ENCODE measurements around the gene GRM7. TPM values are rescaled to one million over a fixed set of nuclear protein-coding genes. Genes with fewer than 3 reads are reported as not detected.

GRM7 gene
- total RNA-seq, 1 experiment from 2014 or later, result not detected

- intact Hi-C loops (cut with micrococcal nuclease), result no loop called here
- TF ChIP-seq EZH2phosphoT487 (IDR thresholded peaks at IDR 0.05; ENCODE audit: borderline replicate concordance, low read length), result no peak
- TF ChIP-seq EZH2 (IDR thresholded peaks at IDR 0.05; ENCODE audit: low read length, unreplicated experiment), result no peak
- TF ChIP-seq CTCF (conservative IDR thresholded peaks at IDR 0.05; ENCODE audit: low read depth, low read length), result no peak
- Histone ChIP-seq H3K9me3 (ENCODE audit: low read length) (peaks cover 18% of the 10 kb centered on the region), H3K4me1 (ENCODE audit: insufficient read depth, low read length) (no peaks in the 10 kb centered on the region), H3K9ac (ENCODE audit: low read length) (no peak overlapping the region), H3K4me3 (ENCODE audit: low read length) (no peak overlapping the region), H3F3A (ENCODE audit: low read length, unreplicated experiment) (no peaks in the 10 kb centered on the region), H3K27me3 (ENCODE audit: low read length) (no peaks in the 10 kb centered on the region), H3K9me2 (replicated peaks; ENCODE audit: low read length) (no peaks in the 10 kb centered on the region), H3K36me3 (ENCODE audit: low read depth, low read length) (no peaks in the 10 kb centered on the region), H4K20me1 (ENCODE audit: low read length) (no peaks in the 10 kb centered on the region), H3K4me2 (ENCODE audit: low read length) (no peak overlapping the region), H2AFZ (ENCODE audit: low read length) (no peak overlapping the region), H3K27ac (ENCODE audit: low read length) (no peak overlapping the region), H3K79me2 (ENCODE audit: low read length) (no peaks in the 10 kb centered on the region)
- CTCF ChIA-PET, result no interaction called here
- POLR2A ChIA-PET (ENCODE audit: unreplicated experiment), result no interaction called here
- no peak for ATAC-seq
- no peak for DNase-seq
- BruUV-seq (replicated peaks), result no TSS peak
Measured at GRCh38 chr3:7000501-7000900, 139.6 kb downstream of the GRM7 start.

- H3K9me2 ChIP-seq (replicated peaks; ENCODE audit: low read length), result no peaks in the 10 kb centered on the region
- no peak overlapping the region for H3K4me2 ChIP-seq (ENCODE audit: low read length)
- no peaks in the 10 kb centered on the region for H3F3A ChIP-seq (ENCODE audit: low read length, unreplicated experiment)
- CTCF ChIA-PET, result no interaction called here
- no peaks in the 10 kb centered on the region for H4K20me1 ChIP-seq (ENCODE audit: low read length)
- H3K4me1 ChIP-seq (ENCODE audit: insufficient read depth, low read length), result no peaks in the 10 kb centered on the region
- H3K4me3 ChIP-seq (ENCODE audit: low read length), result no peak overlapping the region
- POLR2A ChIA-PET (ENCODE audit: unreplicated experiment), result no interaction called here
- no peaks in the 10 kb centered on the region for H3K36me3 ChIP-seq (ENCODE audit: low read depth, low read length)
- ATAC-seq (no peak), DNase-seq (no peak)
- H3K9ac ChIP-seq (ENCODE audit: low read length), result no peak overlapping the region
- H3K27ac ChIP-seq (ENCODE audit: low read length), result no peak overlapping the region
- H3K79me2 ChIP-seq (ENCODE audit: low read length), result no peaks in the 10 kb centered on the region
- H3K27me3 ChIP-seq (ENCODE audit: low read length), result no peaks in the 10 kb centered on the region
- intact Hi-C loops (cut with micrococcal nuclease), result no loop called here
- H2AFZ ChIP-seq (ENCODE audit: low read length), result no peak overlapping the region
- BruUV-seq (replicated peaks), result no TSS peak
- TF ChIP-seq EZH2 (IDR thresholded peaks at IDR 0.05; ENCODE audit: low read length, unreplicated experiment), result no peak
- TF ChIP-seq CTCF (conservative IDR thresholded peaks at IDR 0.05; ENCODE audit: low read depth, low read length), result no peak
- no peak for TF ChIP-seq EZH2phosphoT487 (IDR thresholded peaks at IDR 0.05; ENCODE audit: borderline replicate concordance, low read length)
- peaks cover 15% of the 10 kb centered on the region for H3K9me3 ChIP-seq (ENCODE audit: low read length)
Measured at GRCh38 chr3:7001370-7001769, 140.5 kb downstream of the GRM7 start.

- H4K20me1 ChIP-seq (ENCODE audit: low read length), result no peaks in the 10 kb centered on the region
- no peaks in the 10 kb centered on the region for H3K4me1 ChIP-seq (ENCODE audit: insufficient read depth, low read length)
- H3K4me2 ChIP-seq (ENCODE audit: low read length), result no peak overlapping the region
- H3K79me2 ChIP-seq (ENCODE audit: low read length), result no peaks in the 10 kb centered on the region
- CTCF ChIA-PET, result no interaction called here
- no peaks in the 10 kb centered on the region for H3K9me2 ChIP-seq (replicated peaks; ENCODE audit: low read length)
- no peak overlapping the region for H3K4me3 ChIP-seq (ENCODE audit: low read length)
- H3K27me3 ChIP-seq (ENCODE audit: low read length), result no peaks in the 10 kb centered on the region
- no peak overlapping the region for H2AFZ ChIP-seq (ENCODE audit: low read length)
- TF ChIP-seq EZH2phosphoT487 (IDR thresholded peaks at IDR 0.05; ENCODE audit: borderline replicate concordance, low read length) (no peak), EZH2 (IDR thresholded peaks at IDR 0.05; ENCODE audit: low read length, unreplicated experiment) (no peak), CTCF (conservative IDR thresholded peaks at IDR 0.05; ENCODE audit: low read depth, low read length) (no peak)
- POLR2A ChIA-PET (ENCODE audit: unreplicated experiment), result no interaction called here
- H3F3A ChIP-seq (ENCODE audit: low read length, unreplicated experiment), result no peaks in the 10 kb centered on the region
- H3K27ac ChIP-seq (ENCODE audit: low read length), result no peak overlapping the region
- no peak overlapping the region for H3K9ac ChIP-seq (ENCODE audit: low read length)
- intact Hi-C loops (cut with micrococcal nuclease), result no loop called here
- no peak for DNase-seq
- ATAC-seq, result no peak
- H3K9me3 ChIP-seq (ENCODE audit: low read length), result peaks cover 10% of the 10 kb centered on the region
- H3K36me3 ChIP-seq (ENCODE audit: low read depth, low read length), result no peaks in the 10 kb centered on the region
- no TSS peak for BruUV-seq (replicated peaks)
Measured at GRCh38 chr3:7015683-7016440, 154.9 kb downstream of the GRM7 start.

Data from PC-3 (cell line).